HG03432 (cell line): Measurements from ENCODE around the gene HRAS.

ENCODE experiments used
- ATAC-seq: cut with Tn5 transposase; IDR thresholded peaks from one replicate; pipeline ENCODE4 v1.9.1; 2021; ENCODE audit warnings: mild to moderate bottlenecking, moderate library complexity; ENCODE audit not compliant: unreplicated experiment

The HRAS gene

GRCh38 chr11:554428-555226 lies 19.3 kb upstream of the HRAS start:
- peak; percentile 59 for ATAC-seq

- ATAC-seq: no peak
These were observed 18.6 kb upstream of the HRAS start for GRCh38 chr11:553988-554340.

- ATAC-seq: no peak
These were observed 18.0 kb upstream of the HRAS start for GRCh38 chr11:553083-553987.

- no peak for ATAC-seq
These were observed 16.2 kb upstream of the HRAS start for GRCh38 chr11:551596-551995.

GRCh38 chr11:551131-551530 lies 15.8 kb upstream of the HRAS start:
- ATAC-seq: no peak

GRCh38 chr11:550746-551085 lies 15.3 kb upstream of the HRAS start:
- no peak for ATAC-seq

GRCh38 chr11:550021-550745 lies 14.8 kb upstream of the HRAS start:
- ATAC-seq: no peak

- no peak for ATAC-seq
These were observed 13.6 kb upstream of the HRAS start for GRCh38 chr11:548700-549603.

- ATAC-seq: no peak
These were observed 9.8 kb upstream of the HRAS start for GRCh38 chr11:545171-545570.

- no peak for ATAC-seq
These were observed 9.4 kb upstream of the HRAS start for GRCh38 chr11:544817-545166.

- ATAC-seq: no peak
These were observed 6.1 kb upstream of the HRAS start for GRCh38 chr11:541433-541885.

- ATAC-seq: no peak
These were observed 5.4 kb upstream of the HRAS start for GRCh38 chr11:540583-541432.

- no peak for ATAC-seq
These were observed 4.7 kb upstream of the HRAS start for GRCh38 chr11:539971-540481.

- no peak for ATAC-seq
These were observed 3.2 kb upstream of the HRAS start for GRCh38 chr11:538431-539051.

GRCh38 chr11:537622-538430 lies 2.5 kb upstream of the HRAS start:
- ATAC-seq: no peak

- peak; percentile 47 for ATAC-seq
These were observed 1.7 kb upstream of the HRAS start, which contains the start of gene LRRC56 for GRCh38 chr11:536841-537621. TSS of gene LRRC56 (plus strand) at chr11:537527. CDS start at chr11:540685, 3,158 bp downstream.

- ATAC-seq: peak; percentile 9
These were observed 212 bp downstream of the HRAS start for GRCh38 chr11:535210-535518.
